AG09309 (cell line): Measurements from ENCODE around the gene CDH4.
"Not testable (repeated sequence)": the region's sequence is repeated elsewhere in the genome, so short reads cannot be mapped to it uniquely, and the experiment has no call there.

Source experiments
- DNase-seq: peaks from one replicate; pipeline ENCODE4 v3.0.0-alpha.2; 2010; ENCODE audit warnings: low read depth
- H3K4me3 ChIP-seq: 2 replicates; pipeline ENCODE4 v1.5.1; 2011; ENCODE audit warnings: mild to moderate bottlenecking, low read depth, low read length, moderate library complexity; ENCODE audit not compliant: control insufficient read depth
- CTCF ChIP-seq: IDR thresholded peaks from 2 replicates; pipeline ENCODE4 v1.5.1; 2011; ENCODE audit warnings: mild to moderate bottlenecking, low read depth, low read length, inconsistent platforms; ENCODE audit not compliant: insufficient read depth, control insufficient read depth; ENCODE audit errors: missing control alignments

Gene CDH4

GRCh38 chr20:61942526-61942925, 690.5 kb downstream of the CDH4 start:
- H3K4me3 ChIP-seq = no peak overlapping the region
- no peak for DNase-seq
- no peak for TF ChIP-seq CTCF

GRCh38 chr20:61944967-61945366, 692.9 kb downstream of the CDH4 start:
- not testable (repeated sequence) for H3K4me3 ChIP-seq, DNase-seq

GRCh38 chr20:61945495-61945894, 693.4 kb downstream of the CDH4 start:
- H3K4me3 ChIP-seq, DNase-seq: not testable (repeated sequence)

GRCh38 chr20:61948056-61948455, 696.0 kb downstream of the CDH4 start:
- H3K4me3 ChIP-seq, DNase-seq: not testable (repeated sequence)

- no peak for TF ChIP-seq CTCF
- no peak for DNase-seq
- H3K4me3 ChIP-seq = no peak overlapping the region
These were observed 696.7 kb downstream of the CDH4 start for GRCh38 chr20:61948586-61949362.

GRCh38 chr20:61949363-61949713, 697.3 kb downstream of the CDH4 start:
- no peak for TF ChIP-seq CTCF
- no peak for DNase-seq
- no peak overlapping the region for H3K4me3 ChIP-seq

GRCh38 chr20:61949714-61950640, 697.9 kb downstream of the CDH4 start:
- TF ChIP-seq CTCF = no peak
- no peak for DNase-seq
- no peak overlapping the region for H3K4me3 ChIP-seq

- DNase-seq = no peak
- no peak overlapping the region for H3K4me3 ChIP-seq
- no peak for TF ChIP-seq CTCF
These were observed 698.6 kb downstream of the CDH4 start for GRCh38 chr20:61950641-61951071.
